Spleen (tissue), 11 donors: ENCODE measurements around the gene CA11. TPM values are rescaled to one million over a fixed set of nuclear protein-coding genes. Genes with fewer than 3 reads are reported as not detected.

Experiments used
- DNase-seq: peaks from one replicate; pipeline ENCODE4 v3.0.0-alpha.2; 2020
- H3K27ac ChIP-seq, 8 donors: fragments of 200-600 bp; sonication (generic) in 7 of 8; 1 replicate in 4 of 8; 2 replicates in 4 of 8; pipeline versions ENCODE4 v1.5.0 to v1.8.0; 2016 to 2021; ENCODE audit warnings: inconsistent platforms in 4 of 8, mild to moderate bottlenecking in 4 of 8, moderate library complexity in 1 of 8
- H3K27me3 ChIP-seq, 7 donors: fragments of 200-600 bp; sonication (generic) in 6 of 7; replicated peaks in 1 of 7; 1 replicate in 4 of 7; 2 replicates in 3 of 7; pipeline versions ENCODE4 v1.5.0 to v1.8.0; 2016 to 2021; ENCODE audit warnings: inconsistent platforms in 3 of 7, mild to moderate bottlenecking in 1 of 7
- H3K36me3 ChIP-seq, 6 donors: fragments of 200-600 bp; sonication (generic) in 5 of 6; 1 replicate in 4 of 6; 2 replicates in 2 of 6; pipeline versions ENCODE4 v1.5.0 to v1.8.0; 2016 to 2021; ENCODE audit warnings: inconsistent platforms in 2 of 6
- H3K4me1 ChIP-seq, 6 donors: fragments of 200-600 bp; sonication (generic) in 5 of 6; 1 replicate in 3 of 6; 2 replicates in 3 of 6; pipeline versions ENCODE4 v1.5.0 to v1.8.0; 2016 to 2021; ENCODE audit warnings: inconsistent platforms in 3 of 6
- H3K4me3 ChIP-seq, 8 donors: fragments of 200-600 bp; sonication (generic) in 7 of 8; 1 replicate in 4 of 8; 2 replicates in 4 of 8; pipeline versions ENCODE4 v1.5.0 to v1.8.0; 2016 to 2021; ENCODE audit warnings: inconsistent platforms in 4 of 8, mild to moderate bottlenecking in 4 of 8, moderate library complexity in 2 of 8
- H3K9me3 ChIP-seq, 8 donors: fragments of 200-600 bp; sonication (generic) in 7 of 8; 1 replicate in 4 of 8; 2 replicates in 4 of 8; pipeline versions ENCODE4 v1.5.0 to v1.8.0; 2016 to 2021; ENCODE audit warnings: inconsistent platforms in 4 of 8
- CTCF ChIP-seq, 11 experiments: fragments of 200-600 bp in 7 of 11; fragments of 450-650 bp in 4 of 11; sonication (generic) in 4 of 11; IDR thresholded peaks in 8 of 11; conservative IDR thresholded peaks in 3 of 11; 1 replicate in 7 of 11; 2 replicates in 4 of 11; pipeline versions ENCODE4 v1.4.0 to v1.8.0; 2016 to 2021; ENCODE audit warnings: antibody characterized with exemption in 11 of 11, inconsistent platforms in 4 of 11, mild to moderate bottlenecking in 1 of 11
- POLR2A ChIP-seq, 3 donors: fragments of 450-650 bp; IDR thresholded peaks; one replicate each; pipeline ENCODE4 v1.5.1; 2017; ENCODE audit warnings: antibody characterized with exemption in 3 of 3, mild to moderate bottlenecking in 1 of 3
- POLR2AphosphoS5 ChIP-seq, 3 donors: sonication (generic); formaldehyde crosslinking; IDR thresholded peaks; one replicate each; pipeline ENCODE4 v1.5.1; 2017; ENCODE audit warnings: antibody characterized with exemption in 3 of 3
- WGBS, 5 donors: extraction: QIAGEN DNeasy Blood & Tissue Kit in 3 of 5; methylation state at CpG; one replicate each; pipeline versions ENCODE4 v1.1.5 to v1.1.7; 2013 to 2018; 5-methylcytosine and 5-hydroxymethylcytosine counted together
- intact Hi-C: fragments of 100-400 bp; cut with DNase I; formaldehyde crosslinking; loops from one replicate; pipeline ENCODE4 v1.15.0; 2023; ENCODE audit warnings: low total_unique reads
- polyA plus RNA-seq, 3 donors: library from polyadenylated mRNA; stranded (reverse); fragments of 200-250 nt; gene quantifications; one replicate each; pipeline ENCODE4 v1.2.1, GENCODE V29; 2013
- total RNA-seq, 7 donors: library from RNA; depleted of rRNA in 3 of 7; stranded (reverse); fragments of >200 nt in 3 of 7; fragmentation: NEBNext Ultra II Directional in 4 of 7; extraction: Animal tissue kit (Norgen Biotek cat#: 25700) in 4 of 7; gene quantifications; one replicate each; pipeline versions ENCODE4 v1.1.0 to v1.2.1, GENCODE V29; 2016 to 2021
- donor health status: healthy with polysubstance abuse.
- donor health status: DM: no; HTN: no; CAD: no; lungs with moderate emphysema.
- donor health status: DM: no; HTN: no; CAD: no.
- donor health status: Bipolar disorder and iron deficiency.
- donor health status: healthy.
- donor health status: DM: no; HTN: no; CAD: no.
- donor health status: DM: yes; HTN: yes; CAD: no.

Gene CA11
- total and polyA plus RNA-seq, 10 donors = 1.9 to 14.5 (median 7.8) TPM

- peaks cover 0 to 3% (median under 1%) of the 10 kb centered on the region in 6 donors for H3K36me3 ChIP-seq
- DNase-seq = peak; percentile 93
- no peaks in the 10 kb centered on the region for H3K9me3 ChIP-seq
- no peaks in the 10 kb centered on the region for H3K27me3 ChIP-seq
- TF ChIP-seq CTCF (IDR thresholded peaks at IDR 0.05 in 8 of 11, conservative IDR thresholded peaks at IDR 0.05 in 3 of 11) = no peak
- peak; percentile 63 to 78 (median 69) for TF ChIP-seq POLR2AphosphoS5 (IDR thresholded peaks at IDR 0.05)
- peak in 2 of 3 donors; percentile 24 to 33 for TF ChIP-seq POLR2A (IDR thresholded peaks at IDR 0.05)
- H3K4me1 ChIP-seq = peaks cover 25 to 64% (median 45%) of the 10 kb centered on the region in 6 donors
- WGBS, 5 donors = 3 to 6% (median 4%) methylated on average over 29 of the region's 29 CpGs
- intact Hi-C loops = no loop called here
- peak overlapping the region; percentile 92 to 98 (median 95) for H3K27ac ChIP-seq
- H3K4me3 ChIP-seq = peak overlapping the region; percentile 21 to 98 (median 70)
Observed at GRCh38 chr19:48637948-48638830, 7.8 kb downstream of the CA11 start.

GRCh38 chr19:48637449-48637947 lies 8.5 kb downstream of the CA11 start:
- TF ChIP-seq CTCF (IDR thresholded peaks at IDR 0.05 in 8 of 11, conservative IDR thresholded peaks at IDR 0.05 in 3 of 11) (peak in 1 of 11 experiments; percentile 2), POLR2AphosphoS5 (IDR thresholded peaks at IDR 0.05) (peak; percentile 67 to 91 (median 89)), POLR2A (IDR thresholded peaks at IDR 0.05) (no peak)
- peak overlapping the region; percentile 21 to 98 (median 77) for H3K4me3 ChIP-seq
- H3K4me1 ChIP-seq = peaks cover 31 to 71% (median 52%) of the 10 kb centered on the region in 6 donors
- DNase-seq = peak; percentile 100
- intact Hi-C loops = no loop called here
- peaks cover 0 to 10% (median 7%) of the 10 kb centered on the region in 6 donors for H3K36me3 ChIP-seq
- WGBS, 5 donors = 0% methylated on average over 28 to 38 of the region's 38 CpGs
- no peaks in the 10 kb centered on the region for H3K27me3 ChIP-seq
- H3K9me3 ChIP-seq = no peaks in the 10 kb centered on the region
- peak overlapping the region; percentile 92 to 98 (median 95) for H3K27ac ChIP-seq

- Histone ChIP-seq H3K36me3 (peaks cover 0 to 16% (median 10%) of the 10 kb centered on the region in 6 donors), H3K4me3 (peak within 1 kb of the TSS; percentile 57 to 98 (median 77)), H3K9me3 (no peaks in the 10 kb centered on the region), H3K4me1 (peaks cover 34 to 76% (median 56%) of the 10 kb centered on the region in 6 donors), H3K27me3 (no peaks in the 10 kb centered on the region), H3K27ac (peak within 1 kb of the TSS; percentile 92 to 98 (median 95))
- WGBS, 5 donors = 0 to 1% (median 0%) methylated on average over 21 to 40 of the region's 40 CpGs
- intact Hi-C loops = no loop called here
- DNase-seq = peak; percentile 93
- TF ChIP-seq CTCF (IDR thresholded peaks at IDR 0.05 in 8 of 11, conservative IDR thresholded peaks at IDR 0.05 in 3 of 11) (peak in 4 of 11 experiments; percentile 12 to 38 (median 22)), POLR2A (IDR thresholded peaks at IDR 0.05) (peak in 1 of 3 donors; percentile 13), POLR2AphosphoS5 (IDR thresholded peaks at IDR 0.05) (peak in 1 of 3 donors; percentile 77)
Observed at GRCh38 chr19:48636859-48637448, 9.0 kb downstream of the CA11 start, which contains the start of gene DBP. Gene DBP (minus strand): TSS chr19:48637379. CDS start chr19:48636994, 385 bp downstream.
